Parathyroid adenoma (tissue), 2 donors: Measurements from ENCODE around the gene MGARP.
A peak's percentile ranks its signal among the peaks of the same experiment; 100 is the strongest.

Experiments used
- H2AFZ ChIP-seq: fragments of 300-600 bp; sonication (generic); one replicate; pipeline ENCODE4 v1.7.0; 2017; ENCODE audit warnings: antibody characterized with exemption, mild to moderate bottlenecking
- H3K27ac ChIP-seq: fragments of 300-600 bp; sonication (generic); one replicate; pipeline ENCODE4 v1.7.0; 2017
- H3K27me3 ChIP-seq: fragments of 300-600 bp; sonication (generic); one replicate; pipeline ENCODE4 v1.7.0; 2017; ENCODE audit warnings: low read length; ENCODE audit not compliant: control insufficient read depth, insufficient read depth
- H3K36me3 ChIP-seq: fragments of 300-600 bp; sonication (generic); one replicate; pipeline ENCODE4 v1.7.0; 2017; ENCODE audit warnings: low read length; ENCODE audit not compliant: control insufficient read depth, insufficient read depth
- H3K4me1 ChIP-seq: fragments of 300-600 bp; sonication (generic); one replicate; pipeline ENCODE4 v1.7.0; 2017; ENCODE audit warnings: control low read depth
- H3K4me2 ChIP-seq: fragments of 300-600 bp; sonication (generic); one replicate; pipeline ENCODE4 v1.7.0; 2017; ENCODE audit warnings: low read length
- H3K4me3 ChIP-seq: fragments of 300-600 bp; sonication (generic); one replicate; pipeline ENCODE4 v1.7.0; 2017; ENCODE audit warnings: low read depth, low read length
- H3K79me2 ChIP-seq: fragments of 300-600 bp; sonication (generic); one replicate; pipeline ENCODE4 v1.7.0; 2017; ENCODE audit warnings: control low read depth
- H3K9ac ChIP-seq: fragments of 300-600 bp; sonication (generic); one replicate; pipeline ENCODE4 v1.7.0; 2017; ENCODE audit warnings: mild to moderate bottlenecking
- H3K9me3 ChIP-seq: fragments of 300-600 bp; sonication (generic); one replicate; pipeline ENCODE4 v1.7.0; 2017; ENCODE audit warnings: low read length; ENCODE audit not compliant: control insufficient read depth
- CTCF ChIP-seq: fragments of 300-600 bp; sonication (generic); IDR thresholded peaks from one replicate; pipeline ENCODE4 v1.7.0; 2017; ENCODE audit warnings: antibody characterized with exemption, mild to moderate bottlenecking
- donor health status: primary hyperparathyroidism.

Gene MGARP

GRCh38 chr4:139239127-139239772 lies 40.8 kb downstream of the MGARP start:
- H3K4me3 ChIP-seq: no peak overlapping the region

GRCh38 chr4:139234253-139234652 lies 45.8 kb downstream of the MGARP start:
- Histone ChIP-seq H3K27ac (no peak overlapping the region), H3K79me2 (no peaks in the 10 kb centered on the region)
- no peak for TF ChIP-seq CTCF

More at GRCh38 chr4:139239127-139239772, 40.8 kb downstream of the MGARP start:
- Histone ChIP-seq H3K9me3 (no peaks in the 10 kb centered on the region), H2AFZ (no peak overlapping the region), H3K9ac (no peak overlapping the region), H3K79me2 (no peaks in the 10 kb centered on the region), H3K36me3 (no peaks in the 10 kb centered on the region), H3K4me2 (no peak overlapping the region), H3K4me1 (no peaks in the 10 kb centered on the region), H3K27me3 (no peaks in the 10 kb centered on the region), H3K27ac (no peak overlapping the region)
- no peak for TF ChIP-seq CTCF

GRCh38 chr4:139229534-139230039 lies 50.4 kb downstream of the MGARP start:
- H3K9me3 ChIP-seq: no peaks in the 10 kb centered on the region
- no peak overlapping the region for H3K4me3 ChIP-seq
- H2AFZ ChIP-seq: no peak overlapping the region
- H3K36me3 ChIP-seq: no peaks in the 10 kb centered on the region
- no peak overlapping the region for H3K9ac ChIP-seq
- no peak overlapping the region for H3K27ac ChIP-seq
- no peaks in the 10 kb centered on the region for H3K79me2 ChIP-seq
- peak; percentile 56 for TF ChIP-seq CTCF
- H3K27me3 ChIP-seq: no peaks in the 10 kb centered on the region
- H3K4me2 ChIP-seq: no peak overlapping the region
- no peaks in the 10 kb centered on the region for H3K4me1 ChIP-seq

More at GRCh38 chr4:139234253-139234652, 45.8 kb downstream of the MGARP start:
- Histone ChIP-seq H3K4me3 (no peak overlapping the region), H2AFZ (no peak overlapping the region), H3K4me2 (no peak overlapping the region), H3K4me1 (no peaks in the 10 kb centered on the region), H3K9me3 (no peaks in the 10 kb centered on the region), H3K36me3 (no peaks in the 10 kb centered on the region), H3K9ac (no peak overlapping the region), H3K27me3 (no peaks in the 10 kb centered on the region)

- H3K27me3 ChIP-seq: no peaks in the 10 kb centered on the region
- H3K9ac ChIP-seq: no peak overlapping the region
- TF ChIP-seq CTCF: no peak
- no peaks in the 10 kb centered on the region for H3K36me3 ChIP-seq
- H3K4me1 ChIP-seq: no peaks in the 10 kb centered on the region
- no peak overlapping the region for H3K4me3 ChIP-seq
- H3K9me3 ChIP-seq: no peaks in the 10 kb centered on the region
- H2AFZ ChIP-seq: no peak overlapping the region
- H3K79me2 ChIP-seq: no peaks in the 10 kb centered on the region
- no peak overlapping the region for H3K27ac ChIP-seq
- no peak overlapping the region for H3K4me2 ChIP-seq
Measured at GRCh38 chr4:139227729-139228404, 52.2 kb downstream of the MGARP start.
